NT2/D1 (cell line): Measurements from ENCODE around the gene RHOG.

Source experiments
- SUZ12 ChIP-seq: IDR thresholded peaks from 2 replicates; pipeline ENCODE4 v1.6.1; 2011; ENCODE audit not compliant: insufficient read length, insufficient read depth; ENCODE audit errors: extremely low read depth
- YY1 ChIP-seq: IDR thresholded peaks from 2 replicates; pipeline ENCODE4 v1.6.1; 2011; ENCODE audit not compliant: insufficient read length, insufficient read depth
- ZNF274 ChIP-seq: IDR thresholded peaks from 2 replicates; pipeline ENCODE4 v1.6.1; 2011; ENCODE audit warnings: mild to moderate bottlenecking, low read depth, low read length

GRCh38 chr11:3830730-3831129, 10.0 kb downstream of the RHOG start:
- no peak for TF ChIP-seq YY1
- no peak for TF ChIP-seq SUZ12
- no peak for TF ChIP-seq ZNF274
